ENCODE measurements around the gene SUMO3.

The SUMO3 gene

DNA sequence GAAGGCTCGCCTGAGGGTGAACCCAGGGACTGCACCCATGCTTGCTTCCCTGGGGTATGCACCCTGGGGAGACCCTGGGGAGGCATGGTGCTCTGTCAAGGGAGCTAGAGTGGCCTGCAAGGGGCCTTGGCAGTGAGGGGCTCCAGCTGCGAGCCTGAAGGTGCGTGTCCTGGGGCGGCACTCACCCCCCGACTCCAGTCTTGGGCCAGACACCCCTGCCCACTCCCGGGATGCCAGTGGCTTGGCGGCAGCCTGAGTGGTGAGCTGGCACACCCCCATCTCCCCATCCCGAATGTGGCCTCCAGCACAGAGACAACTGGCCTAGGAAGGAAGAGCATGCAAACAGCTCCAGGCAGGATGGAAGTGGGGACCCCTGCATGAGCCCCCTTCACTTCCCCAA, 2.6 kb downstream of the SUMO3 start:
- Histone ChIP-seq H3K27me3 (ENCODE audit: insufficient read depth, low read depth, severe bottlenecking) (no peaks in the 10 kb centered on the region), H3K9me3 (ENCODE audit: severe bottlenecking) (peaks cover 26% of the 10 kb centered on the region), H3K4me3 (ENCODE audit: low read depth, low read length) (no peak overlapping the region), H3K27ac (no peak overlapping the region), H3K36me3 (peaks cover 24% of the 10 kb centered on the region)
- no peak for DNase-seq
- TF ChIP-seq, protein P1, sequence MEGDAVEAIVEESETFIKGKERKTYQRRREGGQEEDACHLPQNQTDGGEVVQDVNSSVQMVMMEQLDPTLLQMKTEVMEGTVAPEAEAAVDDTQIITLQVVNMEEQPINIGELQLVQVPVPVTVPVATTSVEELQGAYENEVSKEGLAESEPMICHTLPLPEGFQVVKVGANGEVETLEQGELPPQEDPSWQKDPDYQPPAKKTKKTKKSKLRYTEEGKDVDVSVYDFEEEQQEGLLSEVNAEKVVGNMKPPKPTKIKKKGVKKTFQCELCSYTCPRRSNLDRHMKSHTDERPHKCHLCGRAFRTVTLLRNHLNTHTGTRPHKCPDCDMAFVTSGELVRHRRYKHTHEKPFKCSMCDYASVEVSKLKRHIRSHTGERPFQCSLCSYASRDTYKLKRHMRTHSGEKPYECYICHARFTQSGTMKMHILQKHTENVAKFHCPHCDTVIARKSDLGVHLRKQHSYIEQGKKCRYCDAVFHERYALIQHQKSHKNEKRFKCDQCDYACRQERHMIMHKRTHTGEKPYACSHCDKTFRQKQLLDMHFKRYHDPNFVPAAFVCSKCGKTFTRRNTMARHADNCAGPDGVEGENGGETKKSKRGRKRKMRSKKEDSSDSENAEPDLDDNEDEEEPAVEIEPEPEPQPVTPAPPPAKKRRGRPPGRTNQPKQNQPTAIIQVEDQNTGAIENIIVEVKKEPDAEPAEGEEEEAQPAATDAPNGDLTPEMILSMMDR (IDR thresholded peaks at IDR 0.05; ENCODE audit: low read depth, low read length): no peak

- Histone ChIP-seq H3K36me3 (peaks cover 29% of the 10 kb centered on the region), H3K9me3 (ENCODE audit: severe bottlenecking) (peaks cover 20% of the 10 kb centered on the region), H3K27me3 (ENCODE audit: insufficient read depth, low read depth, severe bottlenecking) (no peaks in the 10 kb centered on the region), H3K27ac (no peak overlapping the region), H3K4me3 (ENCODE audit: low read depth, low read length) (no peak overlapping the region)
- TF ChIP-seq, protein P1 (IDR thresholded peaks at IDR 0.05; ENCODE audit: low read depth, low read length): no peak
- DNase-seq: no peak
These were observed 3.3 kb downstream of the SUMO3 start for GRCh38 chr21:44814498-44815023.

DNA sequence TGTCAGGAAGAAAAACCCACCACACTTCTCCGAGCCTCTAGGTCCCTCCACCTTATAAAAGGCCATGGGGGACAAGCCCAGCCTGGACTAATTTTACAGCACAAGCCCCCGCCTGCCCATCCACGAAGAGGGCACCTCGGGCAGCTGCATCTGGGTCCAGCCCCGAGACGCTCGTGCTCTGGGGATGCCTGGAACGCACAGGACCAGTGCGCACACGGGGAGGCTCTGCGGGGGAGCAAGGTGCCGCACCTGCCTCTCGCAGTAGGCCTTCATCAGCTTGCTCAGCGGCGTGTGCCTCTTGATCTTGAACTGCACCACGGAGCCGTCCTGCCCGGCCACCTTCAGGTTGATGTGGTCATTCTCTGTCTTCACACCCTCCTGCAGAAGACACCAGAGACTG, 4.1 kb downstream of the SUMO3 start:
- H3K4me3 ChIP-seq (ENCODE audit: low read depth, low read length): no peak overlapping the region
- peaks cover 38% of the 10 kb centered on the region for H3K36me3 ChIP-seq
- TF ChIP-seq, protein P1 (IDR thresholded peaks at IDR 0.05; ENCODE audit: low read depth, low read length): no peak

GRCh38 chr21:44813149-44813548, 4.7 kb downstream of the SUMO3 start:
- TF ChIP-seq, protein P1 (IDR thresholded peaks at IDR 0.05; ENCODE audit: low read depth, low read length): no peak
- H3K27ac ChIP-seq: no peak overlapping the region
- H3K4me3 ChIP-seq (ENCODE audit: low read depth, low read length): no peak overlapping the region
- no peaks in the 10 kb centered on the region for H3K27me3 ChIP-seq (ENCODE audit: insufficient read depth, low read depth, severe bottlenecking)
- peaks cover 43% of the 10 kb centered on the region for H3K36me3 ChIP-seq
- peaks cover 5% of the 10 kb centered on the region for H3K9me3 ChIP-seq (ENCODE audit: severe bottlenecking)
- no peak for DNase-seq

More for the DNA sequence above, 4.1 kb downstream of the SUMO3 start:
- no peak for DNase-seq
- Histone ChIP-seq H3K9me3 (ENCODE audit: severe bottlenecking) (peaks cover 11% of the 10 kb centered on the region), H3K27ac (no peak overlapping the region), H3K27me3 (ENCODE audit: insufficient read depth, low read depth, severe bottlenecking) (no peaks in the 10 kb centered on the region)

DNA sequence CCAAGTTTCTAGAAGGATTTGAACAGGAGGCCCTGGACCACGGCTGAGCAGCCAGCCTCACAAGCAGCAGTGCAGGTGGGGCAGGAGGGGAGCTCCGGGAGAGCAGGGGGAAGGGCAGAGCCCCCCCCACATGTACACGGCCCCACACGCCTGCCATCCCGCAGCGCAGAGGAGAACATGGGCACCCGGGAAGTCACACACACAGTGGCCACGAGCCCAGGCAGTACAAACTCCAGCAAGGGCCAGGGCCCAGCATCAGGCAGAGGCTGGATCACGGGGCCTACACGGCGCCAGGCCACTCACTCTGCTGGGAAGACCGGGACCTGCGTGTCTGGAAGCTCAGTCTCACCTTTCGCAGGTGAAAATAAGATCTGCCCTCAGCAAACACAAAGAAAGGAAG, 5.2 kb downstream of the SUMO3 start:
- Histone ChIP-seq H3K27me3 (ENCODE audit: insufficient read depth, low read depth, severe bottlenecking) (no peaks in the 10 kb centered on the region), H3K27ac (no peak overlapping the region), H3K9me3 (ENCODE audit: severe bottlenecking) (peaks cover 5% of the 10 kb centered on the region), H3K4me3 (ENCODE audit: low read depth, low read length) (no peak overlapping the region), H3K36me3 (peaks cover 48% of the 10 kb centered on the region)
- TF ChIP-seq, protein P1 (IDR thresholded peaks at IDR 0.05; ENCODE audit: low read depth, low read length): no peak
- DNase-seq: no peak

- TF ChIP-seq, protein P1 (IDR thresholded peaks at IDR 0.05; ENCODE audit: low read depth, low read length): no peak
- no peaks in the 10 kb centered on the region for H3K27me3 ChIP-seq (ENCODE audit: insufficient read depth, low read depth, severe bottlenecking)
- no peak overlapping the region for H3K27ac ChIP-seq
- no peak for DNase-seq
- H3K4me3 ChIP-seq (ENCODE audit: low read depth, low read length): no peak overlapping the region
- H3K9me3 ChIP-seq (ENCODE audit: severe bottlenecking): no peaks in the 10 kb centered on the region
- peaks cover 61% of the 10 kb centered on the region for H3K36me3 ChIP-seq
These were observed 7.1 kb downstream of the SUMO3 start for GRCh38 chr21:44810779-44811178.
